C4-2B (cell line): ENCODE data around the gene POU2AF2.
"Not testable (repeated sequence)": the region's sequence is repeated elsewhere in the genome, so short reads cannot be mapped to it uniquely, and the experiment has no call there.

ENCODE experiments used
- H3K27ac ChIP-seq: fragments of 450-650 bp; 2 replicates; pipeline ENCODE4 v1.5.1; 2017
- CTCF ChIP-seq: fragments of 450-650 bp; conservative IDR thresholded peaks from 2 replicates; pipeline ENCODE4 v1.5.1; 2017; ENCODE audit warnings: mild to moderate bottlenecking
- ZFX ChIP-seq: fragments of 450-650 bp; IDR thresholded peaks from 2 replicates; pipeline ENCODE4 v1.6.1; 2017

POU2AF2 gene

GRCh38 chr11:111209543-111210355, 35.8 kb upstream of the POU2AF2 start:
- no peak for TF ChIP-seq ZFX
- TF ChIP-seq CTCF: no peak
- no peak overlapping the region for H3K27ac ChIP-seq

GRCh38 chr11:111213256-111213655, 32.3 kb upstream of the POU2AF2 start:
- no peak for TF ChIP-seq CTCF
- no peak for TF ChIP-seq ZFX
- no peak overlapping the region for H3K27ac ChIP-seq

- no peak overlapping the region for H3K27ac ChIP-seq
- TF ChIP-seq ZFX: no peak
- no peak for TF ChIP-seq CTCF
These were observed 24.8 kb upstream of the POU2AF2 start for GRCh38 chr11:111220721-111221120.

- no peak overlapping the region for H3K27ac ChIP-seq
- no peak for TF ChIP-seq ZFX
- TF ChIP-seq CTCF: no peak
These were observed 24.3 kb upstream of the POU2AF2 start for GRCh38 chr11:111221208-111221607.

GRCh38 chr11:111221936-111222335, 23.6 kb upstream of the POU2AF2 start:
- not testable (repeated sequence) for H3K27ac ChIP-seq

GRCh38 chr11:111222821-111223455, 22.6 kb upstream of the POU2AF2 start:
- H3K27ac ChIP-seq: not testable (repeated sequence)

GRCh38 chr11:111225881-111226280, 19.6 kb upstream of the POU2AF2 start:
- H3K27ac ChIP-seq: no peak overlapping the region
- TF ChIP-seq ZFX: no peak
- TF ChIP-seq CTCF: no peak

DNA sequence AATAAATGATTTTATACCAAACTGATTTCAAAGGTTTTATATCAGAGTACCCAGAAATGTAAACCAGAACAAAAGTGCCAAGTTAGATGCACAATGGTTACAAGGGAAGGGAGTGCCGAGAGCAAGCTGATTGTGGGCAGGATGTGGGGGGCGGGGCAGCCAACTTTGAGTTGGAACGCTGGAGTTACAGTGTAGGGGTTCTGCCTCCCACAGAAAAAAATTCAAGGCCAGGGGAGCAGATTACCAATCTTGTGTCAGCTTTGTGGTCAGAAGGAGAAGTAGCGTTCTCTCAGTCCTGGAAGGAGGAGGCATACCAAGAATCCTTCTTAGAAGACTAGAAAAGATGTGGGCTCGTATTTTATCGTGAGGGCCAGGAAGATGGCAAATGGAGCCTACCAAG, 15.9 kb upstream of the POU2AF2 start:
- no peak overlapping the region for H3K27ac ChIP-seq
- TF ChIP-seq ZFX: no peak
- TF ChIP-seq CTCF: no peak
